ENCODE results near the gene LRRC74B. TPM values are rescaled to one million over a fixed set of nuclear protein-coding genes. Genes with fewer than 3 reads are reported as not detected.
"Not testable (repeated sequence)": the region's sequence is repeated elsewhere in the genome, so short reads cannot be mapped to it uniquely, and the experiment has no call there.

Gene LRRC74B
- total RNA-seq, 4 donors from 2014 or later, result 0.14 to 0.18 TPM; not detected in 2

GRCh38 chr22:21095773-21096107 lies 50.0 kb downstream of the LRRC74B start:
- H3K27ac ChIP-seq, result no peak overlapping the region
- no peaks in the 10 kb centered on the region for H3K36me3 ChIP-seq
- no peaks in the 10 kb centered on the region for H3K27me3 ChIP-seq
- H3K4me3 ChIP-seq, result no peak overlapping the region
- intact Hi-C loops (cut with DNase I; ENCODE audit: low total_unique reads), result no loop called here
- no peak for TF ChIP-seq CTCF (IDR thresholded peaks at IDR 0.05)
- no peak for TF ChIP-seq POLR2A (IDR thresholded peaks at IDR 0.05)
- DNase-seq, result no peak
- no peaks in the 10 kb centered on the region for H3K4me1 ChIP-seq
- H3K9me3 ChIP-seq, result no peaks in the 10 kb centered on the region

- H3K9me3 ChIP-seq; DNase-seq; intact Hi-C loops (cut with DNase I; ENCODE audit: low total_unique reads); H3K36me3 ChIP-seq; H3K27ac ChIP-seq; H3K4me3 ChIP-seq; H3K27me3 ChIP-seq; H3K4me1 ChIP-seq: not testable (repeated sequence)
These were observed 51.1 kb downstream of the LRRC74B start for GRCh38 chr22:21096878-21097277.

GRCh38 chr22:21098099-21098671 lies 52.4 kb downstream of the LRRC74B start:
- no peaks in the 10 kb centered on the region for H3K27me3 ChIP-seq
- DNase-seq, result no peak
- intact Hi-C loops (cut with DNase I; ENCODE audit: low total_unique reads), result no loop called here
- H3K36me3 ChIP-seq, result no peaks in the 10 kb centered on the region
- no peak overlapping the region for H3K27ac ChIP-seq
- TF ChIP-seq POLR2A (IDR thresholded peaks at IDR 0.05), result no peak
- no peaks in the 10 kb centered on the region for H3K4me1 ChIP-seq
- H3K9me3 ChIP-seq, result no peaks in the 10 kb centered on the region
- no peak overlapping the region for H3K4me3 ChIP-seq

GRCh38 chr22:21099578-21099977 lies 53.8 kb downstream of the LRRC74B start:
- Histone ChIP-seq H3K27me3 (no peaks in the 10 kb centered on the region), H3K9me3 (no peaks in the 10 kb centered on the region), H3K4me1 (no peaks in the 10 kb centered on the region), H3K36me3 (no peaks in the 10 kb centered on the region), H3K27ac (no peak overlapping the region), H3K4me3 (no peak overlapping the region)
- intact Hi-C loops (cut with DNase I; ENCODE audit: low total_unique reads), result no loop called here
- no peak for DNase-seq
- TF ChIP-seq CTCF (IDR thresholded peaks at IDR 0.05) (no peak), POLR2A (IDR thresholded peaks at IDR 0.05) (no peak)

GRCh38 chr22:21100149-21101032 lies 54.6 kb downstream of the LRRC74B start:
- H3K4me1 ChIP-seq, result no peaks in the 10 kb centered on the region

More at GRCh38 chr22:21100149-21101032, 54.6 kb downstream of the LRRC74B start:
- no peak for DNase-seq
- Histone ChIP-seq H3K36me3 (no peaks in the 10 kb centered on the region), H3K9me3 (no peaks in the 10 kb centered on the region), H3K27ac (no peak overlapping the region), H3K4me3 (no peak overlapping the region), H3K27me3 (peaks cover 0 to 3% of the 10 kb centered on the region in 2 donors)
- no peak for TF ChIP-seq CTCF (IDR thresholded peaks at IDR 0.05)
- TF ChIP-seq POLR2A (IDR thresholded peaks at IDR 0.05), result no peak
- intact Hi-C loops (cut with DNase I; ENCODE audit: low total_unique reads), result no loop called here

Data from uterus (tissue), 4 donors.